GM12801 (cell line): ENCODE results near the gene MPC2.

Experiments used
- CTCF ChIP-seq: IDR thresholded peaks from one replicate; pipeline ENCODE4 v1.5.1; 2011; ENCODE audit warnings: control low read depth; ENCODE audit not compliant: insufficient read length; ENCODE audit errors: extremely low read depth

Gene MPC2

DNA sequence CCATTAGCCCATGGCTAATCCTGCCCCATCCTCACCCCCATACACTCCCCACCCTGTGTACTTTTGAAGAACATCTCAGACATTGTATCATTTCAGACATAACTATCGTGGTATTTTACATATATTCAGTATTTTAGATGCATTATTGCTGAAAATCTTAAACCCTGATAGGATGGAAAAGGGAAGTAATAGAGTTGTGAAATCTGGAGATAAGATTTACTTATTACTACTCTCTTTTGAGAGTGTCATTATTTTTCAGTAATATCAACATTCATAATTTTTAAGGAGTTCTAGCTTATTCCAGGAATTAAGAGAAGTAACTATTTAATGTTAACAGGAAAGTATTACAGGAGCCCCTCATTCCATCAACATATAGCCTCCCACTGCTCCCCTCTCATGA, 57.4 kb downstream of the MPC2 start:
- TF ChIP-seq CTCF = no peak

DNA sequence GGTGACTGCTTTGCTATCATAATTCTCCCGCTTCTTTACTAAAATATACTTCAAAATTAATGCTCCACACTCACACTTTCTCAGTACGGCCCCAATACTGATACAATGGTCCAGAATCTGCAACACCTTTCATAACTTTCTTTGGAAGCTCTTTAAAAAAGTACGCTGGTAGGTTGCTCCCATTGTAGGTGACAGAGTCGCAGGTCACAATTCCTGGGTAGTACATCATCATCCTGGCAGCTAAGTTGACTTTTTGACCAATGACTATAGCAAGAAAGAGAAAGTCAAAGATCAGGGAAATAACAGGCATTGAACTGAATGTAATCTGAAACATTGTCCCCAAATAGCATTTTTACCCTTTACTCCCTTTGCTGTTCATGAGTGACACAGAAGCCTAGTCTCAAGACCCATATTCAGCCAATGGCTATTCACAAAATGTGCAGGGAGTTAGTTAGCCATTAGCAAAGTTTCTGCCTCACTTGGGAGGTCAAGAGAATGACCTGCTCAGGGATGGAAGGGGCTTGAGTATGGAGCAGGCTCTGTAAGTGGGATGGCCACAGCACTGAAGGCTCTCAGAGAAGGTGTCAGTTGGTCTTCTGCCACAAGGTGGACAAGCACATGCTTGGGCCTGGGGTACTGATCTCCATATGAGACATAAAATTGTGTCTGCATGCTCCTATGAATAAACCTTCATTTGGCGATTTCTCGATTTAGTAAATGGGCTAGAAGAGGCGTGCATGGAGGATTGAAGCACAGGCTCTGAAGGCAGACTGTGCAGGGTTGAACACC, 58.3 kb downstream of the MPC2 start:
- no peak for TF ChIP-seq CTCF

DNA sequence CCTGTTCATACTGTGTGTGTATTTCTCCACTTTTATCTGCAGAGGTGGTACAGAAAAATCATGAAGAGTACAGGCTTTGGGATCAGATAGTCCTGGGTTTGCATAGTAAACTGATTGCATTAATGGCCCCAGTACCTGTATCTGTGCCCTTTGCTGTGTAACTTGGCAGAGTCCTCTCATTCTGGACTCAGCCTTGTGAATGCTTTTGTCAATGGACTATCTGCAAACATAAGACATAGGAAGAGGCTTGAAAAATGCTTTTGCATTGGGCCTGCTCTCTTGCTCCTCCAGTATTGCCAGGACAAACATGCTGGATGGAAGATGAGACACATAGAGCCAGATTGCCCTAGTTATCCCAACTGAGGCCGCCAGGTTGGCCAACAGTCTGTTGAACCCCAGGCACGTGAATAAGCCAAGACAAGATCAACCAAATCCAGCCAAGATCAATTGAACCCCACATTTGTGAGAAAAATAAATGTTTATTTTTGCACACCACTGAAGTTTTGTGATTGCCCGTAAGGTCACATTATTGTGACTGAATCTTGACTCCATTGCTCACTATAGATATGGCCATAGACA, 60.2 kb downstream of the MPC2 start:
- no peak for TF ChIP-seq CTCF

DNA sequence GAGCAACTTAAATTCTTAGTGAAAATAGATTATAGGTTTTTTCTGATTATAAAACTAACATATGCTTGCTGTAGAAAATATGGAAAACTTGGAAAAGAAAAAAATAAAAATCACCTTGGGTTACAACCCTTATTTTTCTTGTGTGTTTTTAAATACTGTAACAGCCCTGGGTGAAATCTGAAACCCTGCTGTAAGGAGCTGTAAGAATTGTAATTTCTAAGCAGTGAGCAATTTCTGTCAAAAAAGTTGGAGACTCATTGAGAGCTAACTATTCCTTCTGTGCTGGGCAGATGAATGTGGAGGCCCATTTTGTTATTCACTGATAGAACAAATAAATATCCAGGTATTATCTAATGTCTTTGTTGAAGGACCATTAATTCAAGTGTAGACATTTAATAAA, 65.5 kb downstream of the MPC2 start:
- no peak for TF ChIP-seq CTCF
